Endodermal cell (in vitro differentiated cells): Measurements from ENCODE around the gene PRICKLE2. TPM values are rescaled to one million over a fixed set of nuclear protein-coding genes. Genes with fewer than 3 reads are reported as not detected.

Source experiments
- DNase-seq: peaks from one replicate; pipeline ENCODE4 v3.0.0-alpha.2; 2017
- H3K27ac ChIP-seq: 2 replicates; pipeline ENCODE4 v1.5.1; 2013; ENCODE audit warnings: mild to moderate bottlenecking, low read depth, low read length, moderate library complexity
- H3K27me3 ChIP-seq: 2 replicates; pipeline ENCODE4 v1.6.1; 2013; ENCODE audit warnings: mild to moderate bottlenecking, low read length, moderate library complexity; ENCODE audit not compliant: insufficient read depth, control insufficient read depth, poor library complexity, severe bottlenecking
- H3K36me3 ChIP-seq: 2 replicates; pipeline ENCODE4 v1.7.0; 2013; ENCODE audit warnings: mild to moderate bottlenecking, low read length, moderate library complexity; ENCODE audit not compliant: control insufficient read depth, insufficient read depth
- H3K4me1 ChIP-seq: one replicate; pipeline ENCODE4 v1.7.0; 2013; ENCODE audit warnings: low read length; ENCODE audit not compliant: control insufficient read depth, insufficient read depth
- H3K4me3 ChIP-seq: 2 replicates; pipeline ENCODE4 v1.5.1; 2013; ENCODE audit warnings: mild to moderate bottlenecking, low read length, moderate library complexity
- H3K9ac ChIP-seq: 2 replicates; pipeline ENCODE4 v1.6.1; 2013; ENCODE audit warnings: mild to moderate bottlenecking, low read length, moderate library complexity; ENCODE audit not compliant: poor library complexity, severe bottlenecking; ENCODE audit errors: extremely low read depth
- H3K9me3 ChIP-seq: 2 replicates; pipeline ENCODE4 v1.6.1; 2013; ENCODE audit warnings: mild to moderate bottlenecking, low read length, moderate library complexity; ENCODE audit not compliant: control insufficient read depth
- H3K27ac Mint-ChIP-seq: 2 replicates; pipeline ENCODE4 v1.8.0; 2020; ENCODE audit warnings: mixed read lengths
- H3K27me3 Mint-ChIP-seq: 2 replicates; pipeline ENCODE4 v1.8.0; 2021; ENCODE audit warnings: mild to moderate bottlenecking, mixed read lengths; ENCODE audit not compliant: insufficient read depth
- H3K36me3 Mint-ChIP-seq: 2 replicates; pipeline ENCODE4 v1.8.0; 2020; ENCODE audit warnings: low read depth, mixed read lengths
- H3K4me1 Mint-ChIP-seq: 2 replicates; pipeline ENCODE4 v1.8.0; 2020; ENCODE audit warnings: mixed read lengths
- H3K4me3 Mint-ChIP-seq: 2 replicates; pipeline ENCODE4 v1.8.0; 2020; ENCODE audit warnings: mild to moderate bottlenecking, moderate library complexity, mixed read lengths
- H3K9me3 Mint-ChIP-seq: 2 replicates; pipeline ENCODE4 v1.8.0; 2020; ENCODE audit warnings: mild to moderate bottlenecking, mixed read lengths
- WGBS, 2 experiments: methylation state at CpG; one replicate each; pipeline versions ENCODE4 v1.1.5 to v1.1.7; 2013; ENCODE audit warnings: missing lambda C conversion rate in 2 of 2, mixed read lengths in 1 of 2; ENCODE audit not compliant: insufficient coverage in 1 of 2, insufficient read length in 1 of 2; 5-methylcytosine and 5-hydroxymethylcytosine counted together
- total RNA-seq, 2 donors: library from RNA; stranded (reverse); fragmentation: NEBNext Ultra II Directional in 1 of 2; extraction: Animal tissue kit (Norgen Biotek cat#: 25700) in 1 of 2; gene quantifications; 2 replicates in 1 of 2; 3 replicates in 1 of 2; pipeline ENCODE4 v1.2.1, GENCODE V29; 2021
- TF ChIP-seq, protein P1 (sequence below): fragments of 200-600 bp; sonication (generic); conservative IDR thresholded peaks from 2 replicates; pipeline ENCODE4 v1.5.0; 2021; ENCODE audit warnings: antibody characterized with exemption, mild to moderate bottlenecking

The PRICKLE2 gene
- total RNA-seq, 2 donors from 2014 or later = 8.5 to 10.4 TPM

DNA sequence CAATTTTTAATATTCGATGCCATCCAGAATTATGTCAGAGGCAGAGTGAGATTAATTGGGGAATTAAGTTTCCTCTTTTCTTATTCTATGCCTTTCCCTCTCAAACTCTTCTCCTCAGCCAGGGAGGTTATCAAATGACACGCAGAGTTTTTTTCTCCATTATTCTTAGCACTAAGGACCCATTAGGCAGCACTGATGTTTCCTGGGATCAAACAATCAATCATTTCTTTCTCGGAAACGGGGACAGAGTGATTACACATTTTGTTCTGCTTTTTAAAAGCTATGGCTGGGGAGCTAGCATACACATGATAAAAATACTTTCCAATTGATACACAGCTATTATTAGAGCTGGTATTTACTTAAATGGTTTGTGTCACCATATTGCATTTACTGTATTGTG is 166.7 kb downstream of the PRICKLE2 start:
- Histone ChIP-seq H3K36me3 (no peaks in the 10 kb centered on the region), H3K9ac (no peak overlapping the region), H3K27ac (no peak overlapping the region), H3K27me3 (no peaks in the 10 kb centered on the region), H3K4me3 (no peak overlapping the region), H3K4me1 (peaks cover 12% of the 10 kb centered on the region), H3K9me3 (no peaks in the 10 kb centered on the region)
- peaks cover 52% of the 10 kb centered on the region for H3K4me1 Mint-ChIP-seq
- TF ChIP-seq, protein P1, sequence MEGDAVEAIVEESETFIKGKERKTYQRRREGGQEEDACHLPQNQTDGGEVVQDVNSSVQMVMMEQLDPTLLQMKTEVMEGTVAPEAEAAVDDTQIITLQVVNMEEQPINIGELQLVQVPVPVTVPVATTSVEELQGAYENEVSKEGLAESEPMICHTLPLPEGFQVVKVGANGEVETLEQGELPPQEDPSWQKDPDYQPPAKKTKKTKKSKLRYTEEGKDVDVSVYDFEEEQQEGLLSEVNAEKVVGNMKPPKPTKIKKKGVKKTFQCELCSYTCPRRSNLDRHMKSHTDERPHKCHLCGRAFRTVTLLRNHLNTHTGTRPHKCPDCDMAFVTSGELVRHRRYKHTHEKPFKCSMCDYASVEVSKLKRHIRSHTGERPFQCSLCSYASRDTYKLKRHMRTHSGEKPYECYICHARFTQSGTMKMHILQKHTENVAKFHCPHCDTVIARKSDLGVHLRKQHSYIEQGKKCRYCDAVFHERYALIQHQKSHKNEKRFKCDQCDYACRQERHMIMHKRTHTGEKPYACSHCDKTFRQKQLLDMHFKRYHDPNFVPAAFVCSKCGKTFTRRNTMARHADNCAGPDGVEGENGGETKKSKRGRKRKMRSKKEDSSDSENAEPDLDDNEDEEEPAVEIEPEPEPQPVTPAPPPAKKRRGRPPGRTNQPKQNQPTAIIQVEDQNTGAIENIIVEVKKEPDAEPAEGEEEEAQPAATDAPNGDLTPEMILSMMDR = no peak
- H3K36me3 Mint-ChIP-seq = no peaks in the 10 kb centered on the region
- H3K9me3 Mint-ChIP-seq = no peaks in the 10 kb centered on the region
- WGBS, 2 experiments = 85 to 88% methylated on average over 3 to 4 of the region's 4 CpGs
- H3K27ac Mint-ChIP-seq = no peak overlapping the region
- DNase-seq = no peak
- H3K27me3 Mint-ChIP-seq = no peaks in the 10 kb centered on the region
- H3K4me3 Mint-ChIP-seq = no peak overlapping the region

DNA sequence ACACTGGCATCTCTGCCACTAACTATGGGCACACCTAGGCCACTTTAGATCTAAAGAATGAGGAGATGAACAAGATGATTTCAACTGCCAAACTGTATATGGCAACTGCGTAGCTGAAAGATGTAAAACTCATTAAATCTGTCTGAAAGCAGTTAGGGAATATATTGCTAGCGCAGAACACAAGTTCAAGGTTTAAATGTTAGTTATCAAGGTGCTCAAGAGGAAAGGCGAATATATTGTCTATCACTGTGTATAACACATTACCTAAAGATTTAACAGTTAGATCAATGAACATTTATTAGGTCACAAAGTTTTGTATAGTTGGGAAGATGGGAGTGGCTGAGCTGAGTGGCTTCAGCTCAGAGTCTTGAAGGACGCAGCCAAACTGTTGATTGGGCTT is 168.0 kb downstream of the PRICKLE2 start:
- Histone ChIP-seq H3K36me3 (no peaks in the 10 kb centered on the region), H3K9me3 (no peaks in the 10 kb centered on the region), H3K9ac (no peak overlapping the region), H3K4me3 (no peak overlapping the region), H3K4me1 (peaks cover 9% of the 10 kb centered on the region), H3K27me3 (no peaks in the 10 kb centered on the region), H3K27ac (no peak overlapping the region)
- no peaks in the 10 kb centered on the region for H3K9me3 Mint-ChIP-seq
- H3K36me3 Mint-ChIP-seq = no peaks in the 10 kb centered on the region
- TF ChIP-seq, protein P1 = no peak
- no peaks in the 10 kb centered on the region for H3K27me3 Mint-ChIP-seq
- H3K4me3 Mint-ChIP-seq = no peak overlapping the region
- H3K4me1 Mint-ChIP-seq = peaks cover 44% of the 10 kb centered on the region
- H3K27ac Mint-ChIP-seq = no peak overlapping the region
- WGBS, 2 experiments = 93 to 97% methylated on average over 3 to 4 of the region's 4 CpGs
- DNase-seq = no peak

- Histone ChIP-seq H3K4me1 (peaks cover 6% of the 10 kb centered on the region), H3K27me3 (no peaks in the 10 kb centered on the region), H3K4me3 (no peak overlapping the region), H3K36me3 (no peaks in the 10 kb centered on the region), H3K9me3 (no peaks in the 10 kb centered on the region), H3K27ac (no peak overlapping the region), H3K9ac (no peak overlapping the region)
- no peaks in the 10 kb centered on the region for H3K27me3 Mint-ChIP-seq
- no peaks in the 10 kb centered on the region for H3K9me3 Mint-ChIP-seq
- no peak for DNase-seq
- H3K27ac Mint-ChIP-seq = no peak overlapping the region
- H3K4me3 Mint-ChIP-seq = no peak overlapping the region
- 75 to 90% methylated on average over 2 to 3 of the region's 3 CpGs for WGBS, 2 experiments
- no peaks in the 10 kb centered on the region for H3K36me3 Mint-ChIP-seq
- TF ChIP-seq, protein P1 = no peak
- peaks cover 43% of the 10 kb centered on the region for H3K4me1 Mint-ChIP-seq
Measured at GRCh38 chr3:64056606-64057180, 168.6 kb downstream of the PRICKLE2 start.
